Activated CD8-positive, alpha-beta T cell treated with anti-CD3 and anti-CD28 coated beads for 36 hours (primary cell): ENCODE results near the gene S100B. TPM values are rescaled to one million over a fixed set of nuclear protein-coding genes. Genes with fewer than 3 reads are reported as not detected.

Experiments
- ATAC-seq: fragments of 200-7000 bp; cut with Tn5 transposase; one replicate; pipeline ENCODE4 v1.10.0; 2021; ENCODE audit warnings: mild to moderate bottlenecking, moderate library complexity
- CTCF ChIA-PET: fragments of 350-600 bp; sonication (Branson Sonifier 250); formaldehyde crosslinking; loops from one replicate; lab custom pipeline; 2021; ENCODE audit warnings: antibody characterized with exemption; lab: Charles Lee
- POLR2A ChIA-PET: fragments of 350-600 bp; sonication (Branson Sonifier 250); formaldehyde crosslinking; loops from one replicate; lab custom pipeline; 2021; ENCODE audit warnings: antibody characterized with exemption; lab: Charles Lee
- DNase-seq: peaks from one replicate; pipeline ENCODE4 v3.0.0-alpha.2; 2020
- H3K27ac Mint-ChIP-seq: one replicate; pipeline ENCODE4 v1.8.0; 2021; ENCODE audit warnings: mild to moderate bottlenecking, mixed read lengths
- H3K27me3 Mint-ChIP-seq: one replicate; pipeline ENCODE4 v1.8.0; 2021; ENCODE audit warnings: mixed read lengths
- H3K36me3 Mint-ChIP-seq: one replicate; pipeline ENCODE4 v1.8.0; 2021; ENCODE audit warnings: low read depth, mixed read lengths
- H3K4me1 Mint-ChIP-seq: one replicate; pipeline ENCODE4 v1.8.0; 2021; ENCODE audit warnings: low read depth, mixed read lengths
- H3K4me3 Mint-ChIP-seq: one replicate; pipeline ENCODE4 v1.8.0; 2021; ENCODE audit warnings: mild to moderate bottlenecking, moderate library complexity, mixed read lengths
- H3K9me3 Mint-ChIP-seq: one replicate; pipeline ENCODE4 v1.8.0; 2021; ENCODE audit warnings: mixed read lengths
- intact Hi-C: fragments of 100-400 bp; cut with micrococcal nuclease; formaldehyde crosslinking; loops from one replicate; pipeline ENCODE4 v1.10.0; 2022
- total RNA-seq, 2 experiments: library from RNA; stranded (reverse); gene quantifications; one replicate each; pipeline ENCODE4 v1.2.3, GENCODE V29; 2021
- TF ChIP-seq, protein P1 (sequence below): fragments of 200-600 bp; IDR thresholded peaks from one replicate; pipeline ENCODE4 v1.8.0; 2022; ENCODE audit warnings: antibody characterized with exemption, mild to moderate bottlenecking

Gene S100B
- total RNA-seq, 2 experiments from 2014 or later = 2.7 to 3.0 TPM

DNA sequence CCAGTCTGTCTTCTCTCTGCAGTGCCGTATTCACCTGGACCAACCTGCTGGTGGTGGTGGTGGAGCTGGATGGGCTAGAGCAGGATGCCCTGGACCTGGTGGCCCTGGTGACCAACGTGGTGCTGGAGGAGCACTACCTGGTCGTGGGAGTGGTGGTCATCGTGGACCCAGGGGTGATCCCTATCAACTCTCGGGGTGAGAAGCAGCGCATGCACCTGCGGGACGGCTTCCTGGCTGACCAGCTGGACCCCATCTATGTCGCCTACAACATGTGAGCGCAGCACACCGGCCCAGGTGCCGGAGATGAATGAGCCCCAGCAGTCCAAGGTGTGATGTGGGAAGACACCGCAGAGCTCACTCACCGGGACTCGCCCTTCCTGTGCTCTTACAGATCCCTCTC lies 37.5 kb downstream of the S100B start:
- H3K9me3 Mint-ChIP-seq = peaks cover 5% of the 10 kb centered on the region
- ATAC-seq (no peak), DNase-seq (no peak)
- CTCF ChIA-PET = interaction anchor here (1.2 kb wide), 1 partner anchor 42 kb away, joined by 3 read pairs; no protein-coding TSS in a partner anchor
- H3K27ac Mint-ChIP-seq = no peak overlapping the region
- intact Hi-C loops = no loop called here
- TF ChIP-seq, protein P1, sequence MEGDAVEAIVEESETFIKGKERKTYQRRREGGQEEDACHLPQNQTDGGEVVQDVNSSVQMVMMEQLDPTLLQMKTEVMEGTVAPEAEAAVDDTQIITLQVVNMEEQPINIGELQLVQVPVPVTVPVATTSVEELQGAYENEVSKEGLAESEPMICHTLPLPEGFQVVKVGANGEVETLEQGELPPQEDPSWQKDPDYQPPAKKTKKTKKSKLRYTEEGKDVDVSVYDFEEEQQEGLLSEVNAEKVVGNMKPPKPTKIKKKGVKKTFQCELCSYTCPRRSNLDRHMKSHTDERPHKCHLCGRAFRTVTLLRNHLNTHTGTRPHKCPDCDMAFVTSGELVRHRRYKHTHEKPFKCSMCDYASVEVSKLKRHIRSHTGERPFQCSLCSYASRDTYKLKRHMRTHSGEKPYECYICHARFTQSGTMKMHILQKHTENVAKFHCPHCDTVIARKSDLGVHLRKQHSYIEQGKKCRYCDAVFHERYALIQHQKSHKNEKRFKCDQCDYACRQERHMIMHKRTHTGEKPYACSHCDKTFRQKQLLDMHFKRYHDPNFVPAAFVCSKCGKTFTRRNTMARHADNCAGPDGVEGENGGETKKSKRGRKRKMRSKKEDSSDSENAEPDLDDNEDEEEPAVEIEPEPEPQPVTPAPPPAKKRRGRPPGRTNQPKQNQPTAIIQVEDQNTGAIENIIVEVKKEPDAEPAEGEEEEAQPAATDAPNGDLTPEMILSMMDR = no peak
- no peaks in the 10 kb centered on the region for H3K27me3 Mint-ChIP-seq
- H3K36me3 Mint-ChIP-seq = peaks cover 67% of the 10 kb centered on the region
- POLR2A ChIA-PET = no interaction called here
- no peak overlapping the region for H3K4me3 Mint-ChIP-seq
- peaks cover 15% of the 10 kb centered on the region for H3K4me1 Mint-ChIP-seq

DNA sequence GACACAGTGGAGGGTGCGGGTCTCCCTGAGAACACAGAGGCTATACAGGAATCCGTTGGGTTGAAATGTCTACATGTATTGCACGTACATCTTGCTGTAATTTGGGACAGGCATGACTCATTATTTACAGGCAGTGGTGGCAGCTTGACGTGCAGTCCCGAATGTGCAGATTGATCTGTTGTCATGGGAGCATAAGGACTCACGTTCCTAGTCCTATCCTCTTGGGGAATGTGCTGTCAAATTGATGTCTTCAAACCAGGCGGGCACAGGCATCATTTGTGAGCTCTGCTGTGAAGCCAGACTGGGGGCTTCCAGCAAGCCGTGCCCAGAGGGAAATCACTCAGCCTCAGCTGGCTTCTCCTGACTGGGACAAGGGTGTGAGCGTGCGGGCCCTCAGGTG lies 40.5 kb downstream of the S100B start:
- intact Hi-C loops = no loop called here
- H3K9me3 Mint-ChIP-seq = no peaks in the 10 kb centered on the region
- H3K27ac Mint-ChIP-seq = no peak overlapping the region
- H3K4me3 Mint-ChIP-seq = no peak overlapping the region
- peaks cover 44% of the 10 kb centered on the region for H3K4me1 Mint-ChIP-seq
- peaks cover 72% of the 10 kb centered on the region for H3K36me3 Mint-ChIP-seq
- POLR2A ChIA-PET = interaction anchor here (0.6 to 1.8 kb wide), 3 partner anchors 10 to 81 kb away, joined by 3 read pairs; no protein-coding TSS in a partner anchor
- ATAC-seq = no peak
- H3K27me3 Mint-ChIP-seq = no peaks in the 10 kb centered on the region
- CTCF ChIA-PET = interaction anchor here (1.2 to 1.6 kb wide), 3 partner anchors 12 to 75 kb away, joined by 3 to 6 read pairs (median 4); no protein-coding TSS in a partner anchor
- DNase-seq = no peak
- TF ChIP-seq, protein P1 = no peak

DNA sequence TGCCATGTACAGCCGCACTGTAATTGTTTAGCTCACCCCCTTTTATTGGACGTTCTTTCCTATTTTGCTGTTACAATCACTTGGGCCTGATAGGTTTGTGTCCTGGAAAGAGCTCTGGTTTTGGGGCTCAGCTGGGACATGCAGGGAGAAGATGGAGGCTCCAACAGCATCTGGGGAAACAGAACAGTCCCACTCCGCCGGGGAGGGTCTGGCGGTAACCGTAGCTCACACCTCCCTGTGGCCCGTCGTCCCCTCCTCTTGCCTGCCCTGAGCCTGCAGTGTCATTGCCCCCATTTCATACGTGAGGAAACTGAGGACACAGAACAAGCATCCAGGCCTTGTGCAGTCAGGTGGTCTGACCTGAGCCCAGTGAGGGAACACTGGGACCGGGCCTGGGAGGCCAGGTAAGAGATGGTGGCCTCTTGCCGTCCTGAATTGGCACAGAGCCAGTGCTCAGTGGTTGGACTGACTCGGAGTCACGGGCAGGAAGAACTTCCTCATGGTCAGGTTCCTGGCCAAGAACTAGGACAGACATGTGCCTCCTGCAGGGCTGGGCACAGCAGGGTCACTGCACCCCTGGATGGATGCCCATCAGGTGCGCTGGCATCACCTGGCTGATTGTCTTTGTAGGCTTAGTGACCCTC lies 41.8 kb downstream of the S100B start:
- CTCF ChIA-PET = interaction anchor here (1.0 to 1.6 kb wide), 6 partner anchors 10 to 90 kb away, joined by 3 to 5 read pairs (median 4); no protein-coding TSS in a partner anchor
- Mint-ChIP-seq H3K36me3 (peaks cover 65% of the 10 kb centered on the region), H3K4me3 (no peak overlapping the region), H3K9me3 (no peaks in the 10 kb centered on the region), H3K27me3 (no peaks in the 10 kb centered on the region), H3K27ac (peak overlapping the region; percentile 98), H3K4me1 (peaks cover 51% of the 10 kb centered on the region)
- no peak for ATAC-seq
- DNase-seq = no peak
- TF ChIP-seq, protein P1 = no peak
- POLR2A ChIA-PET = interaction anchor here (1.0 to 1.8 kb wide), 3 partner anchors 11 to 39 kb away, joined by 3 to 4 read pairs (median 3); no protein-coding TSS in a partner anchor
- intact Hi-C loops = no loop called here

DNA sequence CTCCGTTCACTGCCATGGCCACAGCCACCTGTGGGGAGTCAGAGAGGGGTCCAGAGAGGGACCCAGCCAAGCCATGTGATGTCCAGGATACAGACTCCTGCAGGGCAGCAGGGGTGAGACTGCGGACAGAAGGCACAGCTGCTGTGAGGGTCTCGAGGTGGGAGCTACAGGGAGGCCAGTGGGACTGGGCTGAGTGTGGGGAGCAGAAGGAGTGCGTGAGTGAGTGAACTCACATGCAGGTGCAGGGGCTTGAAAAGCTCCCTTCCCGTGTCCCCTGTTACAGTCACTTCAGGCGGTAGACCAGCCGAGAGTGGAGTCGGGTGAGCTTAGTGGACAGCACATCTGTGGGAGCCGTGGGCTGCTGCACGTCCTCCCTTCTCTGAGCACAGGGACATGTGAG lies 42.4 kb downstream of the S100B start:
- TF ChIP-seq, protein P1 = no peak
- H3K36me3 Mint-ChIP-seq = peaks cover 63% of the 10 kb centered on the region
- peak overlapping the region; percentile 98 for H3K27ac Mint-ChIP-seq
- no peak overlapping the region for H3K4me3 Mint-ChIP-seq
- CTCF ChIA-PET = interaction anchor here (1.1 to 1.6 kb wide), 3 partner anchors 11 to 91 kb away, joined by 4 to 5 read pairs (median 4); no protein-coding TSS in a partner anchor
- POLR2A ChIA-PET = interaction anchor here (1.0 to 3.0 kb wide), 2 partner anchors 11 to 39 kb away, joined by 3 to 12 read pairs; no protein-coding TSS in a partner anchor
- no peaks in the 10 kb centered on the region for H3K27me3 Mint-ChIP-seq
- ATAC-seq (no peak), DNase-seq (no peak)
- intact Hi-C loops = no loop called here
- peaks cover 55% of the 10 kb centered on the region for H3K4me1 Mint-ChIP-seq
- H3K9me3 Mint-ChIP-seq = no peaks in the 10 kb centered on the region
